Epithelial cell of proximal tubule (primary cell): Measurements from ENCODE around the gene PCSK1. TPM values are rescaled to one million over a fixed set of nuclear protein-coding genes. Genes with fewer than 3 reads are reported as not detected.

ENCODE experiments used
- DNase-seq: peaks from one replicate; pipeline ENCODE4 v3.0.0-alpha.2; 2011; ENCODE audit warnings: low read depth
- H3K4me3 ChIP-seq: 2 replicates; pipeline ENCODE4 v1.5.1; 2011; ENCODE audit warnings: low read depth, mild to moderate bottlenecking, low read length
- total RNA-seq: library from RNA; depleted of rRNA; stranded (reverse); fragments of >200 nt; gene quantifications from 2 replicates; pipeline ENCODE4 v1.2.3, GENCODE V29; 2015
- TF ChIP-seq, protein P1 (sequence below): conservative IDR thresholded peaks from 2 replicates; pipeline ENCODE4 v1.5.1; 2012; ENCODE audit warnings: low read depth, mild to moderate bottlenecking, low read length

PCSK1 gene
- total RNA-seq, 1 donor from 2014 or later = not detected

GRCh38 chr5:96470785-96471184 is 37.7 kb upstream of the PCSK1 start:
- no peak overlapping the region for H3K4me3 ChIP-seq
- TF ChIP-seq, protein P1, sequence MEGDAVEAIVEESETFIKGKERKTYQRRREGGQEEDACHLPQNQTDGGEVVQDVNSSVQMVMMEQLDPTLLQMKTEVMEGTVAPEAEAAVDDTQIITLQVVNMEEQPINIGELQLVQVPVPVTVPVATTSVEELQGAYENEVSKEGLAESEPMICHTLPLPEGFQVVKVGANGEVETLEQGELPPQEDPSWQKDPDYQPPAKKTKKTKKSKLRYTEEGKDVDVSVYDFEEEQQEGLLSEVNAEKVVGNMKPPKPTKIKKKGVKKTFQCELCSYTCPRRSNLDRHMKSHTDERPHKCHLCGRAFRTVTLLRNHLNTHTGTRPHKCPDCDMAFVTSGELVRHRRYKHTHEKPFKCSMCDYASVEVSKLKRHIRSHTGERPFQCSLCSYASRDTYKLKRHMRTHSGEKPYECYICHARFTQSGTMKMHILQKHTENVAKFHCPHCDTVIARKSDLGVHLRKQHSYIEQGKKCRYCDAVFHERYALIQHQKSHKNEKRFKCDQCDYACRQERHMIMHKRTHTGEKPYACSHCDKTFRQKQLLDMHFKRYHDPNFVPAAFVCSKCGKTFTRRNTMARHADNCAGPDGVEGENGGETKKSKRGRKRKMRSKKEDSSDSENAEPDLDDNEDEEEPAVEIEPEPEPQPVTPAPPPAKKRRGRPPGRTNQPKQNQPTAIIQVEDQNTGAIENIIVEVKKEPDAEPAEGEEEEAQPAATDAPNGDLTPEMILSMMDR = no peak
- DNase-seq = no peak

DNA sequence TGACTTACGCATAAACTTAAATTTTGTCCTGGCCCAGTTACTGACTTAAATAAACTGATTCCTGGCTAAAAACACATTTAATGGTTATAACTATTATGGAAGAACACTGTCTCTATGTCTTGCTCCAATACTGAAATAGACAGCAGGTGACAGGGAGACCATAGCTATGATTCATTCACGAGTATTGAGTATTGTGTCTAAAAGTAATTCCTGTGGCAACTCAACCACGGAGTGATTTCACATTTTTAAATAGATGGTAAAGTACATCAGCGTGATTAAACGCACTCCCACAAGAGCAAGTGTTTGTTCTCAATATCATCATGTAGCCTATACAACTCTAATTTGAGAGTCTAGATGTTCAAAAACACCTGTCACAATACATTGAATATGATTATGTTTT is 35.9 kb upstream of the PCSK1 start:
- TF ChIP-seq, protein P1 = no peak
- H3K4me3 ChIP-seq = no peak overlapping the region
- DNase-seq = peak; percentile 22

DNA sequence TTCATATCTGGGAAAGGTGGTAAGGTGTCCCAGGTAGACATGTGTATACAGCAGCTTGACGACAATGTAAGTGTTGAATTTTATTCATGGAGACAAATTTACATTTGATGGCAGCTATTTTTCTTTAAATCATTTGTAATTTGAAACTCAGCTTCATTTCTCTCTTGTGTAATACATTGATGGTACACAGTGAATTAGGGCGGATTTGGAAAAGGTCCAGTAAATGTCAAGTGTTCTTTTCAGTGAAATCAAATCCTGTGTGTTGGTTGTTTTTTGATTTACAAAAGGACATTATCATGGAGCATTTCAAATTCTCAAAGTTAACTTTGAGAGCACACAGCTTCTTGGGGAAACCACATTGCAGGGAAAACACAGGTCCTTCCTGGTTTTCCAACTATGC is 30.0 kb upstream of the PCSK1 start:
- DNase-seq = no peak
- TF ChIP-seq, protein P1 = no peak
- no peak overlapping the region for H3K4me3 ChIP-seq

- no peak overlapping the region for H3K4me3 ChIP-seq
- TF ChIP-seq, protein P1 = no peak
- no peak for DNase-seq
Measured at GRCh38 chr5:96459313-96460121, 26.5 kb upstream of the PCSK1 start.

- no peak for DNase-seq
- H3K4me3 ChIP-seq = no peak overlapping the region
- TF ChIP-seq, protein P1 = no peak
Measured at GRCh38 chr5:96458176-96458575, 25.1 kb upstream of the PCSK1 start.

DNA sequence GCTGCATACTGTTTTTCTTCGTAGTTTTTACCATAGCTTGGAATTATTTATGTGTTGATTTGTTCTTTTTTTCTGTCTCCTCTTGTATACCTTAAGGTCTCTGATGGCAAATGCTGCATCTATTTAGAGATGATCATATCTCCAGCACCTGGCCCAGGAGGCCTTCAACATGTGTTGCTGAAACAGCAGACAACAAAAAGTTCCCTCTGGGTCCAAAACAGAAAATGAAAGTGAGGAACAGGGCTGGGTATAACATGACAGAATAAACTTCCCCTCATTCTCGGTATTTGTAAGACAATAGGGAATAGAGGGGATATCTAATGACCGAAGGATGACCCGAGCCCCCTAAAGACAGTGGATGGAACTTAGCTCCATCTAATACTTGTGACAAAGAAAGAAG is 22.7 kb upstream of the PCSK1 start:
- TF ChIP-seq, protein P1 = no peak
- DNase-seq = no peak
- no peak overlapping the region for H3K4me3 ChIP-seq

DNA sequence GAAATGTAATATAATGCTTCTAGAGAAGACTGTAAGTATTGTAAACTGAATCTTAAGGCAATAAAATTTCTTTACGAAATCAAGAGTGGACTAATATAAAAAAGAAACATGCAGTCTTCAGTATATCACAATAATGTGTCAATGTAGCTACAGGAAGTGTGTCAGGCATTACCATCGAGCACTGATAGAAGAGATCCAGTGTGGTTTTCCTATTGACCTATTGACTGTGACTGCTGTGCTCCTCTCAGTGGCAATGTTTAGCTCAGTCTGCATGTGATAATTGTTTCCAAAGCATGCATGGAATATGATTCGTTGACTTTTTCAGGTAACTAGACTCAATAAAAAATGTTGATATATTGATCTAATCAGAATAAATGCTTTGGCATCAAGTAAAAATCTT is 20.3 kb upstream of the PCSK1 start:
- no peak overlapping the region for H3K4me3 ChIP-seq
- TF ChIP-seq, protein P1 = no peak
- no peak for DNase-seq
